GM19043 (cell line): ENCODE data around the gene COL19A1.

Source experiments
- ATAC-seq: cut with Tn5 transposase; IDR thresholded peaks from one replicate; pipeline ENCODE4 v1.9.1; 2021; ENCODE audit warnings: low read depth; ENCODE audit not compliant: unreplicated experiment

The COL19A1 gene

GRCh38 chr6:70112716-70113115 is 246.4 kb downstream of the COL19A1 start:
- no peak for ATAC-seq

GRCh38 chr6:70113171-70113570 is 246.8 kb downstream of the COL19A1 start:
- no peak for ATAC-seq

- ATAC-seq = no peak
These were observed 252.3 kb downstream of the COL19A1 start for GRCh38 chr6:70118670-70119069.

- ATAC-seq = no peak
These were observed 253.0 kb downstream of the COL19A1 start for GRCh38 chr6:70119218-70119835.

- no peak for ATAC-seq
These were observed 258.1 kb downstream of the COL19A1 start for GRCh38 chr6:70124443-70124842.

- no peak for ATAC-seq
These were observed 258.7 kb downstream of the COL19A1 start for GRCh38 chr6:70124882-70125545.

GRCh38 chr6:70125602-70126001 is 259.2 kb downstream of the COL19A1 start:
- ATAC-seq = no peak

- no peak for ATAC-seq
These were observed 263.0 kb downstream of the COL19A1 start for GRCh38 chr6:70129341-70129740.

- peak; percentile 3 for ATAC-seq
These were observed 264.5 kb downstream of the COL19A1 start for GRCh38 chr6:70130865-70131264.

- ATAC-seq = peak; percentile 88
These were observed 265.2 kb downstream of the COL19A1 start for GRCh38 chr6:70131528-70131927.

GRCh38 chr6:70133246-70133645 is 266.9 kb downstream of the COL19A1 start:
- ATAC-seq = no peak

- no peak for ATAC-seq
These were observed 268.2 kb downstream of the COL19A1 start for GRCh38 chr6:70134542-70134941.

GRCh38 chr6:70135219-70136160 is 269.1 kb downstream of the COL19A1 start:
- ATAC-seq = no peak

- no peak for ATAC-seq
These were observed 270.6 kb downstream of the COL19A1 start for GRCh38 chr6:70136996-70137395.

GRCh38 chr6:70140496-70140895 is 274.1 kb downstream of the COL19A1 start:
- no peak for ATAC-seq

GRCh38 chr6:70142034-70142433 is 275.7 kb downstream of the COL19A1 start:
- no peak for ATAC-seq

GRCh38 chr6:70145178-70145577 is 278.8 kb downstream of the COL19A1 start:
- ATAC-seq = no peak

- no peak for ATAC-seq
These were observed 282.9 kb downstream of the COL19A1 start for GRCh38 chr6:70149209-70149788.

- ATAC-seq = no peak
These were observed 284.2 kb downstream of the COL19A1 start for GRCh38 chr6:70150521-70150920.

GRCh38 chr6:70151616-70152015 is 285.3 kb downstream of the COL19A1 start:
- no peak for ATAC-seq

- ATAC-seq = no peak
These were observed 286.4 kb downstream of the COL19A1 start for GRCh38 chr6:70152786-70153185.
